Spleen (tissue), 13 donors: ENCODE data around the gene COTL1. TPM values are rescaled to one million over a fixed set of nuclear protein-coding genes. Genes with fewer than 3 reads are reported as not detected.

Experiments
- DNase-seq: peaks from one replicate; pipeline ENCODE4 v3.0.0-alpha.2; 2020
- H3K27ac ChIP-seq, 8 donors: fragments of 200-600 bp; sonication (generic) in 7 of 8; 1 replicate in 4 of 8; 2 replicates in 4 of 8; pipeline versions ENCODE4 v1.5.0 to v1.8.0; 2016 to 2021; ENCODE audit warnings: inconsistent platforms in 4 of 8, mild to moderate bottlenecking in 4 of 8, moderate library complexity in 1 of 8
- H3K27me3 ChIP-seq, 7 donors: fragments of 200-600 bp; sonication (generic) in 6 of 7; replicated peaks in 1 of 7; 1 replicate in 4 of 7; 2 replicates in 3 of 7; pipeline versions ENCODE4 v1.5.0 to v1.8.0; 2016 to 2021; ENCODE audit warnings: inconsistent platforms in 3 of 7, mild to moderate bottlenecking in 1 of 7
- H3K36me3 ChIP-seq, 6 donors: fragments of 200-600 bp; sonication (generic) in 5 of 6; 1 replicate in 4 of 6; 2 replicates in 2 of 6; pipeline versions ENCODE4 v1.5.0 to v1.8.0; 2016 to 2021; ENCODE audit warnings: inconsistent platforms in 2 of 6
- H3K4me1 ChIP-seq, 6 donors: fragments of 200-600 bp; sonication (generic) in 5 of 6; 1 replicate in 3 of 6; 2 replicates in 3 of 6; pipeline versions ENCODE4 v1.5.0 to v1.8.0; 2016 to 2021; ENCODE audit warnings: inconsistent platforms in 3 of 6
- H3K4me3 ChIP-seq, 8 donors: fragments of 200-600 bp; sonication (generic) in 7 of 8; 1 replicate in 4 of 8; 2 replicates in 4 of 8; pipeline versions ENCODE4 v1.5.0 to v1.8.0; 2016 to 2021; ENCODE audit warnings: inconsistent platforms in 4 of 8, mild to moderate bottlenecking in 4 of 8, moderate library complexity in 2 of 8
- H3K9me3 ChIP-seq, 8 donors: fragments of 200-600 bp; sonication (generic) in 7 of 8; 1 replicate in 4 of 8; 2 replicates in 4 of 8; pipeline versions ENCODE4 v1.5.0 to v1.8.0; 2016 to 2021; ENCODE audit warnings: inconsistent platforms in 4 of 8
- POLR2A ChIP-seq, 3 donors: fragments of 450-650 bp; IDR thresholded peaks; one replicate each; pipeline ENCODE4 v1.5.1; 2017; ENCODE audit warnings: antibody characterized with exemption in 3 of 3, mild to moderate bottlenecking in 1 of 3
- POLR2AphosphoS5 ChIP-seq, 3 donors: sonication (generic); formaldehyde crosslinking; IDR thresholded peaks; one replicate each; pipeline ENCODE4 v1.5.1; 2017; ENCODE audit warnings: antibody characterized with exemption in 3 of 3
- WGBS, 5 donors: extraction: QIAGEN DNeasy Blood & Tissue Kit in 3 of 5; methylation state at CpG; one replicate each; pipeline versions ENCODE4 v1.1.5 to v1.1.7; 2013 to 2018; 5-methylcytosine and 5-hydroxymethylcytosine counted together
- intact Hi-C: fragments of 100-400 bp; cut with DNase I; formaldehyde crosslinking; loops from one replicate; pipeline ENCODE4 v1.15.0; 2023; ENCODE audit warnings: low total_unique reads
- long read RNA-seq, 2 donors: transcript quantifications; one replicate each; lab custom pipeline, GENCODE V29; 2026
- polyA plus RNA-seq, 3 donors: library from polyadenylated mRNA; stranded (reverse); fragments of 200-250 nt; gene quantifications; one replicate each; pipeline ENCODE4 v1.2.1, GENCODE V29; 2013
- total RNA-seq, 7 donors: library from RNA; depleted of rRNA in 3 of 7; stranded (reverse); fragments of >200 nt in 3 of 7; fragmentation: NEBNext Ultra II Directional in 4 of 7; extraction: Animal tissue kit (Norgen Biotek cat#: 25700) in 4 of 7; gene quantifications; one replicate each; pipeline versions ENCODE4 v1.1.0 to v1.2.1, GENCODE V29; 2016 to 2021
- TF ChIP-seq, protein P1 (sequence below), 11 experiments: fragments of 200-600 bp in 7 of 11; fragments of 450-650 bp in 4 of 11; sonication (generic) in 4 of 11; IDR thresholded peaks in 8 of 11; conservative IDR thresholded peaks in 3 of 11; 1 replicate in 7 of 11; 2 replicates in 4 of 11; pipeline versions ENCODE4 v1.4.0 to v1.8.0; 2016 to 2021; ENCODE audit warnings: antibody characterized with exemption in 11 of 11, inconsistent platforms in 4 of 11, mild to moderate bottlenecking in 1 of 11
- donor health status: healthy with polysubstance abuse.
- donor health status: DM: no; HTN: no; CAD: no; lungs with moderate emphysema.
- donor health status: DM: no; HTN: no; CAD: no.
- donor health status: Bipolar disorder and iron deficiency.
- donor health status: healthy.
- donor health status: DM: no; HTN: no; CAD: no.
- donor health status: DM: yes; HTN: yes; CAD: no.

Gene COTL1, protein sequence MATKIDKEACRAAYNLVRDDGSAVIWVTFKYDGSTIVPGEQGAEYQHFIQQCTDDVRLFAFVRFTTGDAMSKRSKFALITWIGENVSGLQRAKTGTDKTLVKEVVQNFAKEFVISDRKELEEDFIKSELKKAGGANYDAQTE
- total RNA-seq (100 to 1,000 TPM; 284 to 655 (median 457) TPM), polyA plus RNA-seq (100 to 1,000 TPM; 298 to 449 (median 303) TPM)
- long read RNA-seq, donor 1, transcript COTL1-202 (2 exons, 781 nt) = minor isoform, 5 of 142 reads
- long read RNA-seq, donor 1, transcript COTL1-201 (4 exons, 1,843 nt) = major isoform, 132 of 142 reads
- long read RNA-seq, donor 1, partial matches to known transcripts = 5 of 142 reads
- long read RNA-seq, donor 1, other reads (novel, unspliced or antisense) = 0 of 142 reads
- long read RNA-seq, donor 2, transcript COTL1-201 (4 exons, 1,843 nt) = major isoform, 117 of 125 reads
- long read RNA-seq, donor 2, partial matches to known transcripts = 5 of 125 reads
- long read RNA-seq, donor 2, other reads (novel, unspliced or antisense) = 0 of 125 reads

DNA sequence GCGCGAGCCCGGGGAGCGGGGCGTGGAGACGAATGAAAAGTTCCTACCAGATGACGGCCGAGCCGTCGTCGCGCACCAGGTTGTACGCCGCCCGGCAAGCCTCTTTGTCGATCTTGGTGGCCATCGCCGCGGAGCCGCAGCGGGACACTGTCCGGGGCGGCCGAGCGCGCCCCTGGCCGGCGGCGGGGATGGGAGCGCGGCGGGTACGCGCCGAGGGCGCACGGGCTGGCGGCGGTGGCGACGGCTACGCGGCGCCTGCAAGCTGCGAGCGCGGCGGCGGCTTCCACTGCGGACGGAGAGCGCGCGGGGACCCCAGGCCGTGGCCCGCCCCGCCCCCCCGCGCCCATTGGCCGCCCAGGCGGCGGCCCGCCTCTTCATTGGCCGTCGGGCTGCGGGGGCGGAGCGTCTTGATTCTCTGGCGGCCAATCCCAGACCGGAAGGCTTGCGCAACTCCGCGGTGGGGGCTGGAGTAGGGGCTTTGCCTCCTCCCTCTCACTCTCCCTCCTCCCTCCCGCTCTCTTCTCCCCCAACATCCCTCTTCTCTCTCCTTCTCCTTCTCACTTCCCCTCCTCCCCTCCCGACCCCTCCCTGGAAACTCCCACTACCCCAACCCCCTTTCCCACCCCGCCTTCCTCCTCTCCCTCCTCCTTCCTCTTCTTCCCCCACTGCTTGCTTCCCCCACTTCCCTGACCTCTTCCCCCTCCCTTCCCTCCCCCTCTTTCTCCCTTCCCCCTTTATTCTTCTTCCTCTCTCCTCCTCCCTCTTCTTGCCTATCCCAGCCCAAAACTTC lies at the start of gene COTL1:
Gene COTL1 (minus strand): TSS at position 288 of the 790 bp plus-strand sequence. CDS start 164 bp downstream, at position 124.
- TF ChIP-seq POLR2A (IDR thresholded peaks at IDR 0.05) (peak in 2 of 3 donors; percentile 79 to 82), POLR2AphosphoS5 (IDR thresholded peaks at IDR 0.05) (peak; percentile 83 to 93 (median 90))
- TF ChIP-seq, protein P1, sequence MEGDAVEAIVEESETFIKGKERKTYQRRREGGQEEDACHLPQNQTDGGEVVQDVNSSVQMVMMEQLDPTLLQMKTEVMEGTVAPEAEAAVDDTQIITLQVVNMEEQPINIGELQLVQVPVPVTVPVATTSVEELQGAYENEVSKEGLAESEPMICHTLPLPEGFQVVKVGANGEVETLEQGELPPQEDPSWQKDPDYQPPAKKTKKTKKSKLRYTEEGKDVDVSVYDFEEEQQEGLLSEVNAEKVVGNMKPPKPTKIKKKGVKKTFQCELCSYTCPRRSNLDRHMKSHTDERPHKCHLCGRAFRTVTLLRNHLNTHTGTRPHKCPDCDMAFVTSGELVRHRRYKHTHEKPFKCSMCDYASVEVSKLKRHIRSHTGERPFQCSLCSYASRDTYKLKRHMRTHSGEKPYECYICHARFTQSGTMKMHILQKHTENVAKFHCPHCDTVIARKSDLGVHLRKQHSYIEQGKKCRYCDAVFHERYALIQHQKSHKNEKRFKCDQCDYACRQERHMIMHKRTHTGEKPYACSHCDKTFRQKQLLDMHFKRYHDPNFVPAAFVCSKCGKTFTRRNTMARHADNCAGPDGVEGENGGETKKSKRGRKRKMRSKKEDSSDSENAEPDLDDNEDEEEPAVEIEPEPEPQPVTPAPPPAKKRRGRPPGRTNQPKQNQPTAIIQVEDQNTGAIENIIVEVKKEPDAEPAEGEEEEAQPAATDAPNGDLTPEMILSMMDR (IDR thresholded peaks at IDR 0.05 in 8 of 11, conservative IDR thresholded peaks at IDR 0.05 in 3 of 11) = no peak
- Histone ChIP-seq H3K27ac (peak within 1 kb of the TSS; percentile 87 to 95 (median 91)), H3K4me1 (peaks cover 25 to 93% (median 59%) of the 10 kb centered on the region in 6 donors), H3K36me3 (peaks cover 0 to 35% (median 5%) of the 10 kb centered on the region in 6 donors), H3K9me3 (no peaks in the 10 kb centered on the region), H3K4me3 (peak within 1 kb of the TSS; percentile 74 to 100 (median 96)), H3K27me3 (no peaks in the 10 kb centered on the region)
- peak; percentile 98 for DNase-seq
- intact Hi-C loops = loop anchor here (10.0 kb wide), 1 partner anchor 63 kb away; no protein-coding TSS in a partner anchor
- 0 to 2% (median 1%) methylated on average over 14 to 75 of the region's 76 CpGs for WGBS, 5 donors

DNA sequence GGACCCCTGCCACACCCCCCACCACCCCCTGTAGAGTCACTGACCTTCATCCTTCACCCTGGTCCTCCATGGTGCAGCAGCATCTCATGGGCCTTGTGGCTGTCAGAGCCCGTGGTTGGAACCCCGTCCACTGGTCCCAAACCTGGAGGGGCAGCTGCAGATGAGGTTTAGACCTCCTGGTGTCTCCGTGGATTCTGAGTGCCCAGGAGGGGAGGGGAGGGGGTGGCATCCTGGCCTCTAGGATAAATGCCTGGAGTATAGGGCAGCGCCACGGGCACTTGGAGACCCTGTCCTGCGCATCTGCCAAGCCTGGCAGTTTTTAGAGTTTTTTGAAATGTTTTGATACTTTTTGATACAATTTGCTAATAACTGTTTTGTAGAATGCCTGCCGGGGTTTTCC lies 48.0 kb upstream of the COTL1 start:
- H3K27me3 ChIP-seq = no peaks in the 10 kb centered on the region
- H3K4me1 ChIP-seq = peaks cover 0 to 28% (median 20%) of the 10 kb centered on the region in 6 donors
- no peaks in the 10 kb centered on the region for H3K9me3 ChIP-seq
- no peak overlapping the region for H3K4me3 ChIP-seq
- peaks cover 0 to 80% (median 44%) of the 10 kb centered on the region in 6 donors for H3K36me3 ChIP-seq
- H3K27ac ChIP-seq = no peak overlapping the region
- TF ChIP-seq POLR2AphosphoS5 (IDR thresholded peaks at IDR 0.05) (no peak), POLR2A (IDR thresholded peaks at IDR 0.05) (no peak)
- TF ChIP-seq, protein P1 (IDR thresholded peaks at IDR 0.05 in 8 of 11, conservative IDR thresholded peaks at IDR 0.05 in 3 of 11) = no peak
- intact Hi-C loops = no loop called here
- 86 to 97% (median 90%) methylated on average over 6 to 7 of the region's 7 CpGs for WGBS, 5 donors
- DNase-seq = no peak

DNA sequence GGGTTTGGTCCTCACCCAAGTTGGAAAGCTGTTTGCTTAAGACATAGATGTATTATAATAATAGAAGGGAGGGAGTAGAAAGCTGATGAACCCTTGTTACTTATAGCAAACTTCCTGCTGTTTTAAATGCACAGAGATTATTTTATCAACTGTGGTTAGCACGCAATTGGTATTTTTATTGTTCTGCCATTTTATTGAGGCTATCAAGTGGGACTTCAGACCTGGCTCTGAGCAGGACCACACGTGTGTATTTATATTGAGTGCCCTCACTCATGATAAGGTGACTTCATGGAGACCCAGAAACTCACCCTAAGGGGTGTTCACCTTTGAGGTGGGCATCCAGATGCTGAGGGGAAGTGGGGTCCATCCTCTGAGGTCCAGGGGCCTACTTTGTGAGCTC lies 47.5 kb upstream of the COTL1 start:
- TF ChIP-seq POLR2AphosphoS5 (IDR thresholded peaks at IDR 0.05) (no peak), POLR2A (IDR thresholded peaks at IDR 0.05) (no peak)
- TF ChIP-seq, protein P1 (IDR thresholded peaks at IDR 0.05 in 8 of 11, conservative IDR thresholded peaks at IDR 0.05 in 3 of 11) = no peak
- WGBS, 5 donors = 90 to 100% (median 95%) methylated on average over 2 of the region's 2 CpGs
- intact Hi-C loops = no loop called here
- Histone ChIP-seq H3K4me1 (peaks cover 0 to 28% (median 20%) of the 10 kb centered on the region in 6 donors), H3K27me3 (no peaks in the 10 kb centered on the region), H3K27ac (no peak overlapping the region), H3K4me3 (no peak overlapping the region), H3K9me3 (no peaks in the 10 kb centered on the region), H3K36me3 (peaks cover under 1 to 85% (median 49%) of the 10 kb centered on the region in 6 donors)
- peak; percentile 12 for DNase-seq
